Activated CD8-positive, alpha-beta T cell treated with anti-CD3 and anti-CD28 coated beads for 36 hours (primary cell): ENCODE data around the gene IL23R. TPM values are rescaled to one million over a fixed set of nuclear protein-coding genes. Genes with fewer than 3 reads are reported as not detected.

Source experiments
- ATAC-seq: fragments of 200-7000 bp; cut with Tn5 transposase; one replicate; pipeline ENCODE4 v1.10.0; 2021; ENCODE audit warnings: mild to moderate bottlenecking, moderate library complexity
- CTCF ChIA-PET: fragments of 350-600 bp; sonication (Branson Sonifier 250); formaldehyde crosslinking; loops from one replicate; lab custom pipeline; 2021; ENCODE audit warnings: antibody characterized with exemption; lab: Charles Lee
- POLR2A ChIA-PET: fragments of 350-600 bp; sonication (Branson Sonifier 250); formaldehyde crosslinking; loops from one replicate; lab custom pipeline; 2021; ENCODE audit warnings: antibody characterized with exemption; lab: Charles Lee
- DNase-seq: peaks from one replicate; pipeline ENCODE4 v3.0.0-alpha.2; 2020
- H3K27ac Mint-ChIP-seq: one replicate; pipeline ENCODE4 v1.8.0; 2021; ENCODE audit warnings: mild to moderate bottlenecking, mixed read lengths
- H3K27me3 Mint-ChIP-seq: one replicate; pipeline ENCODE4 v1.8.0; 2021; ENCODE audit warnings: mixed read lengths
- H3K36me3 Mint-ChIP-seq: one replicate; pipeline ENCODE4 v1.8.0; 2021; ENCODE audit warnings: low read depth, mixed read lengths
- H3K4me1 Mint-ChIP-seq: one replicate; pipeline ENCODE4 v1.8.0; 2021; ENCODE audit warnings: low read depth, mixed read lengths
- H3K4me3 Mint-ChIP-seq: one replicate; pipeline ENCODE4 v1.8.0; 2021; ENCODE audit warnings: mild to moderate bottlenecking, moderate library complexity, mixed read lengths
- H3K9me3 Mint-ChIP-seq: one replicate; pipeline ENCODE4 v1.8.0; 2021; ENCODE audit warnings: mixed read lengths
- CTCF ChIP-seq: fragments of 200-600 bp; IDR thresholded peaks from one replicate; pipeline ENCODE4 v1.8.0; 2022; ENCODE audit warnings: antibody characterized with exemption, mild to moderate bottlenecking
- intact Hi-C: fragments of 100-400 bp; cut with micrococcal nuclease; formaldehyde crosslinking; loops from one replicate; pipeline ENCODE4 v1.10.0; 2022
- total RNA-seq, 2 experiments: library from RNA; stranded (reverse); gene quantifications; one replicate each; pipeline ENCODE4 v1.2.3, GENCODE V29; 2021

The IL23R gene
- total RNA-seq, 2 experiments from 2014 or later, result 1.0 to 1.2 TPM

- no peak for DNase-seq
- POLR2A ChIA-PET, result no interaction called here
- peaks cover under 1% of the 10 kb centered on the region for H3K27me3 Mint-ChIP-seq
- TF ChIP-seq CTCF, result no peak
- peak overlapping the region; percentile 28 for H3K27ac Mint-ChIP-seq
- no peak for ATAC-seq
- intact Hi-C loops, result loop anchor here (10.0 kb wide), 1 partner anchor 223 kb away; no protein-coding TSS in a partner anchor
- no peaks in the 10 kb centered on the region for H3K36me3 Mint-ChIP-seq
- peaks cover 29% of the 10 kb centered on the region for H3K4me1 Mint-ChIP-seq
- H3K9me3 Mint-ChIP-seq, result no peaks in the 10 kb centered on the region
- no peak overlapping the region for H3K4me3 Mint-ChIP-seq
- CTCF ChIA-PET, result interaction anchor here (1.1 to 8.5 kb wide), 4 partner anchors 14 to 284 kb away, joined by 3 to 120 read pairs (median 4); no protein-coding TSS in a partner anchor
Observed at GRCh38 chr1:67217417-67217816, 51.2 kb downstream of the IL23R start.

- Mint-ChIP-seq H3K27me3 (peaks cover 2% of the 10 kb centered on the region), H3K36me3 (no peaks in the 10 kb centered on the region), H3K9me3 (no peaks in the 10 kb centered on the region), H3K4me1 (peaks cover 24% of the 10 kb centered on the region), H3K27ac (no peak overlapping the region), H3K4me3 (no peak overlapping the region)
- intact Hi-C loops, result loop anchor here (10.0 kb wide), 1 partner anchor 223 kb away; no protein-coding TSS in a partner anchor
- no peak for TF ChIP-seq CTCF
- POLR2A ChIA-PET, result no interaction called here
- DNase-seq (no peak), ATAC-seq (no peak)
- CTCF ChIA-PET, result interaction anchor here (1.1 to 1.3 kb wide), 5 partner anchors 14 to 75 kb away, joined by 3 to 5 read pairs (median 3); no protein-coding TSS in a partner anchor
Observed at GRCh38 chr1:67217938-67218337, 51.7 kb downstream of the IL23R start.

- ChIA-PET POLR2A (interaction anchor here (0.8 to 1.2 kb wide), 2 partner anchors 10 to 238 kb away, joined by 3 read pairs; no protein-coding TSS in a partner anchor), CTCF (interaction anchor here (1.5 to 7.3 kb wide), 2 partner anchors 11 to 276 kb away, joined by 9 to 67 read pairs; no protein-coding TSS in a partner anchor)
- H3K36me3 Mint-ChIP-seq, result no peaks in the 10 kb centered on the region
- DNase-seq, result no peak
- no peak for ATAC-seq
- H3K9me3 Mint-ChIP-seq, result no peaks in the 10 kb centered on the region
- H3K4me3 Mint-ChIP-seq, result no peak overlapping the region
- H3K27ac Mint-ChIP-seq, result no peak overlapping the region
- intact Hi-C loops, result no loop called here
- peaks cover 5% of the 10 kb centered on the region for H3K4me1 Mint-ChIP-seq
- no peak for TF ChIP-seq CTCF
- peaks cover 5% of the 10 kb centered on the region for H3K27me3 Mint-ChIP-seq
Observed at GRCh38 chr1:67224856-67225255, 58.6 kb downstream of the IL23R start.

- Mint-ChIP-seq H3K36me3 (no peaks in the 10 kb centered on the region), H3K4me3 (no peak overlapping the region), H3K4me1 (peaks cover 5% of the 10 kb centered on the region), H3K9me3 (no peaks in the 10 kb centered on the region), H3K27ac (no peak overlapping the region), H3K27me3 (peaks cover 5% of the 10 kb centered on the region)
- no peak for DNase-seq
- intact Hi-C loops, result no loop called here
- TF ChIP-seq CTCF, result no peak
- ATAC-seq, result no peak
- ChIA-PET CTCF (interaction anchor here (1.1 to 7.3 kb wide), 2 partner anchors 13 to 274 kb away, joined by 4 to 67 read pairs; no protein-coding TSS in a partner anchor), POLR2A (interaction anchor here (0.6 kb wide), 1 partner anchor 37 kb away, joined by 5 read pairs; no protein-coding TSS in a partner anchor)
Observed at GRCh38 chr1:67226688-67227087, 60.4 kb downstream of the IL23R start.

- CTCF ChIA-PET, result interaction anchor here (1.1 kb wide), 1 partner anchor 273 kb away, joined by 4 read pairs; no protein-coding TSS in a partner anchor
- TF ChIP-seq CTCF, result no peak
- no peaks in the 10 kb centered on the region for H3K36me3 Mint-ChIP-seq
- H3K9me3 Mint-ChIP-seq, result no peaks in the 10 kb centered on the region
- H3K4me3 Mint-ChIP-seq, result no peak overlapping the region
- H3K27ac Mint-ChIP-seq, result no peak overlapping the region
- H3K27me3 Mint-ChIP-seq, result peaks cover 5% of the 10 kb centered on the region
- intact Hi-C loops, result no loop called here
- POLR2A ChIA-PET, result no interaction called here
- ATAC-seq, result no peak
- DNase-seq, result no peak
- peaks cover 5% of the 10 kb centered on the region for H3K4me1 Mint-ChIP-seq
Observed at GRCh38 chr1:67227196-67227595, 60.9 kb downstream of the IL23R start.
